PC-9 (cell line): Measurements from ENCODE around the gene MUC22. TPM values are rescaled to one million over a fixed set of nuclear protein-coding genes. Genes with fewer than 3 reads are reported as not detected.

Experiments used
- BruUV-seq: library from RNA; stranded (reverse); fragments of 400-500 nt; replicated peaks from 2 replicates; lab custom pipeline; 2021; lab: Mats Ljungman, UMichigan
- CTCF ChIA-PET: fragments of 300-600 bp; sonication (Branson Sonifier 250); formaldehyde crosslinking; loops from one replicate; lab custom pipeline; 2022; ENCODE audit warnings: antibody characterized with exemption; lab: Charles Lee
- POLR2A ChIA-PET: fragments of 300-600 bp; sonication (Branson Sonifier 250); formaldehyde crosslinking; loops from one replicate; lab custom pipeline; 2022; ENCODE audit warnings: antibody characterized with exemption; ENCODE audit not compliant: unreplicated experiment; lab: Charles Lee
- DNase-seq, 2 experiments: peaks; one replicate each; pipeline versions ENCODE4 v3.0.0 to v3.0.0-alpha.2; 2015 to 2022; ENCODE audit warnings: mixed read lengths in 1 of 2
- H2AFZ ChIP-seq: fragments of 200-600 bp; sonication (generic); 2 replicates; pipeline ENCODE4 v1.8.1; 2017; ENCODE audit warnings: antibody characterized with exemption
- H3F3A ChIP-seq: fragments of 200-600 bp; sonication (generic); 2 replicates; pipeline ENCODE4 v1.8.1; 2017; ENCODE audit warnings: antibody characterized with exemption, mild to moderate bottlenecking, low read depth; ENCODE audit not compliant: insufficient read depth
- H3K27ac ChIP-seq: fragments of 200-600 bp; sonication (generic); 2 replicates; pipeline ENCODE4 v1.6.1; 2016; ENCODE audit warnings: mixed run types
- H3K27me3 ChIP-seq: fragments of 200-600 bp; sonication (generic); 2 replicates; pipeline ENCODE4 v1.6.1; 2016; ENCODE audit warnings: low read depth, mixed run types; ENCODE audit not compliant: insufficient read depth
- H3K36me3 ChIP-seq: fragments of 200-600 bp; sonication (generic); 2 replicates; pipeline ENCODE4 v1.6.1; 2016; ENCODE audit warnings: low read depth, mixed run types
- H3K4me1 ChIP-seq: fragments of 200-600 bp; sonication (generic); replicated peaks from 2 replicates; pipeline ENCODE4 v1.6.1; 2016; ENCODE audit warnings: mixed run types; ENCODE audit not compliant: insufficient read depth
- H3K4me2 ChIP-seq: fragments of 200-600 bp; sonication (generic); 2 replicates; pipeline ENCODE4 v1.6.1; 2017; ENCODE audit warnings: mixed run types
- H3K4me3 ChIP-seq: fragments of 200-600 bp; sonication (generic); 2 replicates; pipeline ENCODE4 v1.6.1; 2016; ENCODE audit warnings: mixed run types
- H3K79me2 ChIP-seq: fragments of 200-600 bp; sonication (generic); 2 replicates; pipeline ENCODE4 v1.6.1; 2017; ENCODE audit warnings: low read depth, mixed run types
- H3K9me2 ChIP-seq: fragments of 200-600 bp; sonication (generic); 2 replicates; pipeline ENCODE4 v1.8.1; 2017; ENCODE audit warnings: mild to moderate bottlenecking; ENCODE audit not compliant: insufficient read depth
- H3K9me3 ChIP-seq: fragments of 200-600 bp; sonication (generic); 2 replicates; pipeline ENCODE4 v1.8.1; 2016; ENCODE audit warnings: low read depth; ENCODE audit not compliant: insufficient read depth
- H4K20me1 ChIP-seq: fragments of 200-600 bp; sonication (generic); 2 replicates; pipeline ENCODE4 v1.8.1; 2017; ENCODE audit not compliant: insufficient read depth
- CTCF ChIP-seq: fragments of 200-600 bp; sonication (generic); conservative IDR thresholded peaks from 2 replicates; pipeline ENCODE4 v1.6.1; 2017; ENCODE audit warnings: mixed run types, antibody characterized with exemption, mild to moderate bottlenecking, moderate library complexity
- EZH2 ChIP-seq: fragments of 200-600 bp; sonication (generic); IDR thresholded peaks from 2 replicates; pipeline ENCODE4 v1.8.0; 2017; ENCODE audit warnings: antibody characterized with exemption, low read depth
- intact Hi-C: fragments of 100-400 bp; cut with micrococcal nuclease; formaldehyde crosslinking; loops from one replicate; pipeline ENCODE4 v1.10.0; 2022; ENCODE audit not compliant: unreplicated experiment
- total RNA-seq: library from RNA; stranded (reverse); gene quantifications from 2 replicates; pipeline ENCODE4 v1.2.3, GENCODE V29; 2021

Gene MUC22
- total RNA-seq, 1 experiment from 2014 or later = not detected

- H2AFZ ChIP-seq = no peak overlapping the region
- peaks cover 4% of the 10 kb centered on the region; the same call in 1 of the 2 replicates for H3F3A ChIP-seq
- H3K4me2 ChIP-seq = no peak overlapping the region
- DNase-seq = no peak
- no TSS peak for BruUV-seq
- H3K79me2 ChIP-seq = no peaks in the 10 kb centered on the region
- no peak overlapping the region for H3K27ac ChIP-seq
- TF ChIP-seq CTCF (no peak), EZH2 (no peak)
- CTCF ChIA-PET = no interaction called here
- H3K9me2 ChIP-seq = no peaks in the 10 kb centered on the region
- no peaks in the 10 kb centered on the region for H4K20me1 ChIP-seq
- 0 out of 2 replicates have a peak, but pooled peaks cover 8% of the 10 kb centered on the region for H3K9me3 ChIP-seq
- no peaks in the 10 kb centered on the region for H3K27me3 ChIP-seq
- POLR2A ChIA-PET = no interaction called here
- H3K4me3 ChIP-seq = no peak overlapping the region
- intact Hi-C loops = no loop called here
- H3K4me1 ChIP-seq = peaks cover 19% of the 10 kb centered on the region
- no peaks in the 10 kb centered on the region for H3K36me3 ChIP-seq
Observed at GRCh38 chr6:31040801-31041200, 30.5 kb downstream of the MUC22 start.

- Histone ChIP-seq H4K20me1 (no peaks in the 10 kb centered on the region), H3F3A (no peaks in the 10 kb centered on the region; the same call in 1 of the 2 replicates), H3K27me3 (no peaks in the 10 kb centered on the region), H3K4me3 (no peak overlapping the region), H3K4me1 (peaks cover 12% of the 10 kb centered on the region), H2AFZ (no peak overlapping the region), H3K79me2 (no peaks in the 10 kb centered on the region), H3K9me2 (no peaks in the 10 kb centered on the region), H3K9me3 (0 out of 2 replicates have a peak, but pooled peaks cover 1% of the 10 kb centered on the region), H3K27ac (no peak overlapping the region), H3K4me2 (no peak overlapping the region), H3K36me3 (no peaks in the 10 kb centered on the region)
- intact Hi-C loops = no loop called here
- no TSS peak for BruUV-seq
- CTCF ChIA-PET = interaction anchor here (0.9 kb wide), 2 partner anchors 42 to 99 kb away, joined by 3 to 22 read pairs; no protein-coding TSS in a partner anchor
- TF ChIP-seq CTCF = no peak
- no peak for TF ChIP-seq EZH2
- POLR2A ChIA-PET = no interaction called here
- DNase-seq = no peak
Observed at GRCh38 chr6:31041372-31041974, 31.2 kb downstream of the MUC22 start.

GRCh38 chr6:31042806-31043205 lies 32.5 kb downstream of the MUC22 start:
- BruUV-seq = no TSS peak
- Histone ChIP-seq H4K20me1 (no peaks in the 10 kb centered on the region), H3K27ac (no peak overlapping the region), H3K27me3 (no peaks in the 10 kb centered on the region), H3K36me3 (no peaks in the 10 kb centered on the region), H3K4me1 (peaks cover 9% of the 10 kb centered on the region), H3K4me2 (0 out of 2 replicates have a peak overlapping the region, but pooled peaks have one; percentile 9), H3K9me3 (no peaks in the 10 kb centered on the region), H3K9me2 (no peaks in the 10 kb centered on the region), H3K4me3 (no peak overlapping the region), H2AFZ (no peak overlapping the region), H3K79me2 (no peaks in the 10 kb centered on the region), H3F3A (peaks cover 5% of the 10 kb centered on the region; the same call in 1 of the 2 replicates)
- CTCF ChIA-PET = interaction anchor here (0.7 to 1.4 kb wide), 4 partner anchors 28 to 127 kb away, joined by 3 to 22 read pairs (median 12); no protein-coding TSS in a partner anchor
- TF ChIP-seq CTCF (peak; percentile 75), EZH2 (no peak)
- POLR2A ChIA-PET = no interaction called here
- intact Hi-C loops = loop anchor here (1.0 kb wide), 2 partner anchors 101 to 128 kb away; no protein-coding TSS in a partner anchor
- DNase-seq = peak; percentile 54 to 61
